Measurements from ENCODE around the gene QSOX2. TPM values are rescaled to one million over a fixed set of nuclear protein-coding genes. Genes with fewer than 3 reads are reported as not detected.

QSOX2 gene
- total RNA-seq, 1 experiment from 2014 or later, result 40.0 TPM

GRCh38 chr9:136230365-136230764 is 15.2 kb downstream of the QSOX2 start:
- BruUV-seq (replicated peaks), result no TSS peak
- intact Hi-C loops (cut with micrococcal nuclease; ENCODE audit: unreplicated experiment), result no loop called here
- no peaks in the 10 kb centered on the region for H3K36me3 ChIP-seq (ENCODE audit: control insufficient read depth, insufficient read depth, low read length)
- ChIA-PET POLR2A (no interaction called here), CTCF (no interaction called here)
- H3K27ac ChIP-seq (ENCODE audit: low read length), result no peak overlapping the region
- in situ Hi-C loops (cut with HindIII; ENCODE audit: low pct_unique_long_range_greater_than_20kb, low sequenced_read_pairs), result no loop called here
- DNase-seq (ENCODE audit: low read depth, low spot score) (no peak), ATAC-seq (no peak)
- peaks cover 10% of the 10 kb centered on the region for H3K4me1 ChIP-seq (ENCODE audit: control insufficient read depth, insufficient read depth, low read length)
- no peak overlapping the region for H3K4me3 ChIP-seq (ENCODE audit: low read depth in 2 of 2, low read length in 2 of 2)
- no peak for TF ChIP-seq REST (IDR thresholded peaks at IDR 0.05; ENCODE audit: insufficient read depth in 1 of 2, low read depth in 2 of 2, low read length in 1 of 2)
- no peak for TF ChIP-seq TCF7L2 (IDR thresholded peaks at IDR 0.05; ENCODE audit: low read depth, low read length)
- no peak for TF ChIP-seq SIN3A (IDR thresholded peaks at IDR 0.05; ENCODE audit: borderline replicate concordance, insufficient read depth, low read depth, low read length)
- TF ChIP-seq, protein P1, sequence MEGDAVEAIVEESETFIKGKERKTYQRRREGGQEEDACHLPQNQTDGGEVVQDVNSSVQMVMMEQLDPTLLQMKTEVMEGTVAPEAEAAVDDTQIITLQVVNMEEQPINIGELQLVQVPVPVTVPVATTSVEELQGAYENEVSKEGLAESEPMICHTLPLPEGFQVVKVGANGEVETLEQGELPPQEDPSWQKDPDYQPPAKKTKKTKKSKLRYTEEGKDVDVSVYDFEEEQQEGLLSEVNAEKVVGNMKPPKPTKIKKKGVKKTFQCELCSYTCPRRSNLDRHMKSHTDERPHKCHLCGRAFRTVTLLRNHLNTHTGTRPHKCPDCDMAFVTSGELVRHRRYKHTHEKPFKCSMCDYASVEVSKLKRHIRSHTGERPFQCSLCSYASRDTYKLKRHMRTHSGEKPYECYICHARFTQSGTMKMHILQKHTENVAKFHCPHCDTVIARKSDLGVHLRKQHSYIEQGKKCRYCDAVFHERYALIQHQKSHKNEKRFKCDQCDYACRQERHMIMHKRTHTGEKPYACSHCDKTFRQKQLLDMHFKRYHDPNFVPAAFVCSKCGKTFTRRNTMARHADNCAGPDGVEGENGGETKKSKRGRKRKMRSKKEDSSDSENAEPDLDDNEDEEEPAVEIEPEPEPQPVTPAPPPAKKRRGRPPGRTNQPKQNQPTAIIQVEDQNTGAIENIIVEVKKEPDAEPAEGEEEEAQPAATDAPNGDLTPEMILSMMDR (IDR thresholded peaks at IDR 0.05), result no peak
- TF ChIP-seq POLR2AphosphoS5 (IDR thresholded peaks at IDR 0.05; ENCODE audit: low read depth, low read length), result no peak
- no peaks in the 10 kb centered on the region for H3K9me3 ChIP-seq (ENCODE audit: control insufficient read depth, insufficient read depth, low read depth, low read length)
- no peaks in the 10 kb centered on the region for H3K27me3 ChIP-seq (ENCODE audit: control insufficient read depth, insufficient read depth, low read length)

GRCh38 chr9:136229096-136230065 is 16.2 kb downstream of the QSOX2 start:
- intact Hi-C loops (cut with micrococcal nuclease; ENCODE audit: unreplicated experiment), result loop anchor here (5.0 kb wide), 1 partner anchor 57 kb away; no protein-coding TSS in a partner anchor
- H3K4me3 ChIP-seq (ENCODE audit: low read depth in 2 of 2, low read length in 2 of 2), result no peak overlapping the region
- H3K36me3 ChIP-seq (ENCODE audit: control insufficient read depth, insufficient read depth, low read length), result no peaks in the 10 kb centered on the region
- no TSS peak for BruUV-seq (replicated peaks)
- POLR2A ChIA-PET, result no interaction called here
- H3K27me3 ChIP-seq (ENCODE audit: control insufficient read depth, insufficient read depth, low read length), result no peaks in the 10 kb centered on the region
- CTCF ChIA-PET, result no interaction called here
- in situ Hi-C loops (cut with HindIII; ENCODE audit: low pct_unique_long_range_greater_than_20kb, low sequenced_read_pairs), result no loop called here
- H3K9me3 ChIP-seq (ENCODE audit: control insufficient read depth, insufficient read depth, low read depth, low read length), result no peaks in the 10 kb centered on the region
- peaks cover 10% of the 10 kb centered on the region for H3K4me1 ChIP-seq (ENCODE audit: control insufficient read depth, insufficient read depth, low read length)
- DNase-seq (ENCODE audit: low read depth, low spot score), result no peak
- no peak for ATAC-seq
- no peak overlapping the region for H3K27ac ChIP-seq (ENCODE audit: low read length)
- no peak for TF ChIP-seq POLR2AphosphoS5 (IDR thresholded peaks at IDR 0.05; ENCODE audit: low read depth, low read length)
- TF ChIP-seq, protein P1 (IDR thresholded peaks at IDR 0.05), result no peak
- no peak for TF ChIP-seq SIN3A (IDR thresholded peaks at IDR 0.05; ENCODE audit: borderline replicate concordance, insufficient read depth, low read depth, low read length)
- TF ChIP-seq TCF7L2 (IDR thresholded peaks at IDR 0.05; ENCODE audit: low read depth, low read length), result no peak

Measured in Panc1 (cell line).